Fibroblast of skin of abdomen (primary cell): Measurements from ENCODE around the gene TOR4A.

Source experiments
- DNase-seq: peaks from one replicate; pipeline ENCODE4 v3.0.0-alpha.2; 2013

Gene TOR4A

DNA sequence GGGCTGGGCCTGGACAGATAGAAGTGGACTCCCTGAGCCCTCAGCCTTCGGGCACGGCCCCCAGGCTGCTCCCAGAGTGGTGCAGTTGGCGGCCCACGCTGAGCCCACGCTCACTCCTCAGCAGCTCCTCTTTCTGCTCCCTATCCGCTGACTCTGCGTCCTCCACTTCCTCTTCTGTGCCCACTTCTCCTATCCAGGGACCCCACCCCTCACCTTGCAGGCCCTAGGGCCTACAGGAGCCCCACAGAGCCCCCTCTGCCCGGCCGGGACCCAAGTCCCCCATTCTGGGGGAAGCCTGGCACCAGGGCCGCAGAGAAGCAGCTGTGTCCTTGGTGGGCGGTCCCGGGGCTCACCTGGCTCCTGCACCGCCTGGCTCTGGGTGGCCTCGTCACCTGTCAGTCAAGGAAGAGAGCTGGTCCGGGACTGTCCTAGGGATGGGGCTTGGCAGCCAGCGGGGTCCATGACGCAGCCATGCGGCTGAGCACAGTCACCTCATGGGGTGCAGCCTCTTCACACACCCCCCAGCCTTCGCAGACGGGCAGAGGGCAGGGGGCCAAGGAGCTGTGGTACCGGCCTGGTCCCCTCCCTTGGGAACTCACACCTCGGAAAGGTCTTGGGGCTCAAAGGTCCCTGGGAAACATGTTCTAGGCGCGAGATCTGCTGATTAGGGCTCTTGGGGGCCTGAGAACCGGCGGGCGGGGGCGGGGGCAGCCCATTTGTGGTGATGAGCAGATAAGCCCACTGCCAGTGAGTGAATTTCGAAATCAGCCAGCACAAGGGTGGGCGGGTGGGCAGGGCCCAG, 29.9 kb downstream of the TOR4A start:
- no peak for DNase-seq

DNA sequence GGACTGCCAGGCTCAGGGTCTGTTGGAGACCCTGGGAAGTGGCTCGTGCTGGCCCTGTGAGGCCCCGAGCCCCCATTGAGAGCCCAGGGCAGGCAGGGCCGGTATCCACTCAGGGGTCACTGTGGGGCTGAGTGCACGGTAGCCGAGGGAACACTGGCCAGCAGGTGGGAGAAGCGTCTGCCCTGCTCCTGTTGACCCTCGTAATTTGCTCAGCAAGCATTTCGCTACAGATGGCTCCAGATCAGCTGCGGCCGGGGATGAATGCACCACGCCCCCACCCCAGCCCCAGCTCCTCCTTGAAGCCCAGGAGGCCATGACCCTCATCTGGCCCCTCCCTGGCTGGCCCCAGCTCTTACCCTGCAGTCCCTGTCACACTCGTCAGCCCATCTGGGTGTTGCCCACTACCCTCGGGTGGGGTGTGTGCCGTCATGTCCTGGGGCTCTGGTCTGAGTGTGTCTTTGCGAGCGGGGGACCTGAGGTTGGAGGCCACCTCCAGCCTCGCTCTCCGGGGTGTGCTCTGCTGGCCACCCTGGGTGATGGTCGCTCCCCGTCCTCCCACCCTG, 30.6 kb downstream of the TOR4A start:
- DNase-seq = no peak

DNA sequence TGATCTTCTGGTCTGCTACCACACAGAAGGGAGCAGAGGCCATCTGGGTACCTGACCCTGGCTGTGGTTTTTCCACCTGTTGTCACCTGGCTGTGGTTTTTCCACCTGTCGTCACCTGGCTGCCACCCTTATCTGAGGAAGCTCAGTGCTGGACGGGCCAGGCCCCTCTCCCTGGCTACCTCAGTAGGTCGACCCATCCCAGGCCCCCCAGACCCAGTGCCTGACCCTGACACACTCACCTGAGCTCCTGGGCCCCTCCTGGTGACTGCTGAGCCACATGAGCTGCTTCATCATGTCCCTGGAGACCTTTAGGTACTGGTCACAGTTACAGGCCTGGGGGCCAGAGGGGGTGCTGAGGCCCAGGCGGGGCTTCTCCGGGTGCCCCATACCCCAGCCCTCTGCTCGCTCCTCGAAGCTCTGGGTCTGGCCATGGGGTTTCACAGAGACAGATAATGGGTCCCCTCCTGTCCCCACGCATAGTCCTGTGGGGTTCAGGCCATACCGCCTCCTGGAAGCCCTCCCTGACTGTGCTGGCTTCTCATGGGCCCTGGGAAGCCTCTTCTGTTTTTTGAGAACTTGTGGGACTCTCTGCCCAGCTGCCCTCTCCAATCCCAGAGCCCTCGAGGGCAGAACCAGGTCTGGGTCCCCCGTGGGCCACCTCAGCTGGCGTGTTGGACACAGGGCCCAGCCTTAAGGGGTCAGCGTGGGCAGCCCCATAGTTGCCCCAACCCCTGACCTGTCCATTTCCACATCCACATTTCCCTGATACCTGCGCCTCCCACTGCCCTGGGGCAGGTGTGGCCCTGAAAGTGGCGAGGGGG, 32.1 kb downstream of the TOR4A start:
- DNase-seq = no peak

DNA sequence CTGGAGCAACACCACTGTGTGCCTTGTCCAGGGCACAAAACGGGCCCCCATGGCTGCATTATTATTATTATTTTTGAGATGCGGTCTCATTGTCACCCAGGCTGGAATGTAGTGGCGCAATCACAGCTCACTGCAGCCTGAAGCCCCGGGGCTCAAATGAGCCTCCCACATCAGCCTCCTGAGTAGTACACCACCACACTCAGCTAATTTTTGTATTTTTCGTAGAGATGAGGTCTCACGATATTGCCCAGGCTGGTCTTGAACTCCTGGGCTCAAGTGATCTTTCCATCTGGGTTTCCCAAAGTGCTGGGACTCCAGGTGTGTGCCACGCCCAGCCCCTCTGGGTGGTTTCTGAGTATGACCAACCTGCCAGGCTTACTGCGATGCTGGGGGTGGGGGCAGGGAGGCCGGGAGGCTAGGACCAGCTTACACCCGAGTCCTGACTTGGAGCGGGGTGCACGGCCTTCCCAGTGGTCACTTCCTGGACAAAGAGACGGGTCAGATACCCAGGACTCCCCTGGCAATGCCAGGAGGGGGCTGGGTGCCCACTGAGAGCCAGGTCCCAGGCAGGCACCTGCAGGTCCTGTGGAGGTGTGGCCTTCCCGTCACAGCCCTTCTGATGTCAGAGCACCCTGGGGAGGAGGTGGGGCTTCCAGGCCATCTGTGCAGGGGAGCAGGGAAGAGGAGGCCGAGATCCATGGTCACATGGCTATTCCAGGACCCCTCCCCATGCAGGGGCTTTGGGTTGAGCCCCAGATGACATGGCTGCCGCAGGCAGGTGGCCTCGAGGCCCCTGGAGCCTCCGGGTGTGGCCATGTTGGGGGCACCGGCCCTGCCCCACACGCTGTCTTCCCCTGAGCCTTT, 32.9 kb downstream of the TOR4A start:
- DNase-seq = no peak

DNA sequence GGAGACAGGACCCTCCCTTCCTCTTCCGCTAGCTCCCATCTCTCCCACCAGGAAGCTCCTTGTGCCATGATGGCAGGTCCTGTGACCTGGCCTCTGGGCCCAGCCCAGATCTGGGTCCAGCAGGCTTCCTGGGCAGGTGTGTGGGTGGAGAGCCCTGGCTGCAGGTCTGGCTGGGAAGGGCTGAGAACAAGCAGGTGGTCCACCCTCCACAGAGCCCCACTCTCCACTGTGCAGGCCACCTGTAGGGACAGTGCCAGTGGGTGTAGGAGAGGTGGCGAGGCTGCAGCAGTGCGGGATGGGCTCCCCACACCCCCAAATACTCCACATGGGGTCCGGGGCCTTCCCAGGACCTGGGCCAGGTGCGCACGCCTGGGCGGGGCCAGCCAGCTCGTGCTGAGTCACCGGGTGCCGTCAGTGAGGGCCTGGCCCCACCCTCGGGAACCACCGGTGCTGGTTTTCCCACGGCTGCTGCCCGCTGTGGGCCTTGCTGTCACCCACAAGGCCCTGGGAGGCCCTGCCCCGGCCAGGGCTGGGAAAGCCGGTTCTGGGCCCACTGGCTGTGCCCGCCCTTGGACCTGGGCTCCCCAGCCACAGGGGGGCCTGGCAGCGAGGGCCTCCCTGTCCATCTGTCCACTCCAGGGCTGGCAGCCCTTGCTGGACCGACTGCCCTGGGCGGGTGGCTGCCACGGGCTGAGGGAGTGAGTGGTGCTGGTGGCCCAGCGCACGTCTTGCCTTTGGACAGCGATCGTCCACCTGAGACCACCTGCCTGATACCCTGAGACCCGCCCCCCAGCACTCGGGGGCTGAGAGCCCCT, 33.9 kb downstream of the TOR4A start:
- DNase-seq = no peak

DNA sequence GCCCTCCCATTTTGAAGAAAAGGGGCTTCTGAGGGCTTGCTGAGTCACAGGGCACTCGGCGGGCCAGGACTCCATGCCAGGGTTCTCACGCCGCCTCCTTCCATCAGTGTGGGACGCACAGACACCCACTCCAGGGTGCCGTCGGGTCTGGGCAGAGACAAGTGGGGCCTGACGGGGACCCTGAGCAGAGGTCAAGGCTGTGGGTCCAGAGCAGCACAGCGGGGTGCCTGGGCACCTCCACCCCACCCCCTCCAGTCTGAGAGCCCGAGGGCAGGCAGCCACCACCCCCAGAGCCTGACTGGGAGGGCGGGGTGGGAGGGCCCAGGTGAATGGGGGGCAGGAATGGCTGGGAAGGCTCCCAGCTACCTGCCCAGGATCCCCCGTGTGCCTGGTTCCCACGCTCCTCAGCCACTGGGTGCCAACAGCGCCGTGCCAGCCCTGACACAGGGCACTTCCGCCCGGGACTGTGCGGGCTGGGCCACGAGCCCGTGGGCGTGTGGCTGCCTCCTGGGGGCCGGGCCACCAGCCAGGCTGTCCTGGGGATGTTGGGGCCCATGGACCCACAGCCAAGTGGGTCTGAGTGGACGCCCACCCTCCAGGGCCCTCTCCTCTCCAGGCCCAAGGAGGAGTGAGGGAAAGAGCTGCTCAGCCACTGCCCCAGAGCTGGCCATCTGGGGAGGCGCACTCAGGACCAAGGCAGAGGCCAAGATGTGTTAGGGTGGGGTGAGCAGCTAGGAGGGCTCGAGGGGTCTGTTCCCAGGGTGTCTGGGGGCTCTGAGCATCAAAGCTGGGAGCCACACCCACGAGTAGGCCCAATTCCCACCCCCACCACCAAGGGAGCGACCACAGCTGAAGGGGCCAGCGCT, 34.7 kb downstream of the TOR4A start:
- no peak for DNase-seq

DNA sequence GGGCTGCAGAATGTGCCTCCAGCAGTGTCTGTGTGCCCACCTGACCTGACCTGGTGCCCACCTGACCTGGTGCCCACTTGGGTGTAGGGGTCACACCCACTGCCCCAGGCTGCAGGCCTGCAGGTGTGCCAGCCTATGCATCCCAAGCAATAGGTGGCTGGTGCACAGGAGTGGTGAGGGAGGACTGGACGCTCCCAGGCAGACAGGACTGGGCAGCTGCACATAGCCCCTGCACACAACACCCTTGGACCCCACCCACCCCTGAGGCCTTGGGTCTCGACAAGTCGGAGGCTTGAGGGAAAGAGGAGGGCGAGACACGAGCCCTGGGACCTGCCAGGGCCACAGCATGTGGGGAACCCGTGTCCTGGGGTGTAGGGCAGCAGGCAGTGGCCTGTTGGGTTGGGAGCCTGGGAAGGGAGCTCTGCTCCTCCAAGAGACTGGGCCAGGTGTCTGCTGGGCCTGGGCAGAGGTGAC, 35.4 kb downstream of the TOR4A start:
- no peak for DNase-seq

DNA sequence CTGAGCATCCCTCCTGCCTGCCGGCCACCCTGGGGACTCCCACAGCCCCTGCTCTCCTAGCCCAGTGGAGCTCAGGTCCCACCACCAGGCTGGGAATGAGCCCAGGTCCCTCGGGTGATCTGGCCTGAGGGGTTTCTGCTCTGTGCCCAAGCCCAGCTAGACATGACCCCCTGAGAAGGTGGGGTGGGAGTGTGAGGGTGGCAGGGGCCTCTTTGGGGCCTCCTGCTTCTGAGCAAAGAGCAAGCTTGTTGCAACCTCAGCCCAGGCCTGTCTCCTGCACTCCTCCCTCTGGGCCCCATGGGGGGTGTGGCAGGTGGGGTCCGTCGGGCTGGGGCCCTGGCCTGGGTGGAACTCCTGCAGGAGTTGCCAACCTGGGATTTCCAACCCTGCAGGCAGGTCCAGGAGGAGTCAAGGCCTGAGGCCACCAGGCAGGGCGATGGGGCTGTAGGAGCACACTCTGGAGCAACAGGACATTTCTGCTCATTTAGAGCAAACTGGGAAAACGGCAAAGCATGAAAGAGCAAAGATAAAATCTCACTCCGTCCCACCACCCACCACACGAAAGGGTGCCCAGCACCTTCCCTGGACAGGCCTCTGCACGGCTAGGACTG, 35.9 kb downstream of the TOR4A start:
- DNase-seq = no peak

DNA sequence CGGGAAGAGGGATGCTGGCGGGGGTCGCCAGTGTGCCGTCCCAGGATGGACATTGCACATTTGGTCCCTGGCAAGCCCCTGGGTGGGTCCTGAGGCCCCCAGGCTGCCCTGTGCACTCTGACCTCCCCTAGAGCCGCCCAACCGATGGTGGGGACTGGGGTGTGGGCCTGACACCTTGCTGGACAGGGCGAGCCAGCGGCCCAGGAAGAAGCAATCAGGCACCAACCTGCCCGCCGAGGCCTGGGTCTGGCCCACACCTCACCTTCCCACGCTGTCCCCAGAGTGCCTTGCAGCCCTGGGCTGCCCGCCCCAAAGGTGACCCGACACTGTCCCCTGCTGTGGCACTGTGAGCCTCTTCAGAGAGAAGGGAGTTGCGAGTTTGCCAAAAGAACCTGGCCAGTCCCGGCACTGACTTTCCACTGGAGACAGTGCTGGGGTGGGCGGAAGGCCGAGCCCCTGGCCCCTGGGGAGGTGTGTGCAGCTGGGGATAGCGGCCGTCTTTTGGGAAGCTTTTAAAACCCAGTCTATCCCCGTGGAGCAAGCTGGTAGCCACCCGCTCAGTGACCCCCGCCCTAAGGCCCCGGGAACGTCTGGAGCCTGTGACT, 36.5 kb downstream of the TOR4A start:
- no peak for DNase-seq

DNA sequence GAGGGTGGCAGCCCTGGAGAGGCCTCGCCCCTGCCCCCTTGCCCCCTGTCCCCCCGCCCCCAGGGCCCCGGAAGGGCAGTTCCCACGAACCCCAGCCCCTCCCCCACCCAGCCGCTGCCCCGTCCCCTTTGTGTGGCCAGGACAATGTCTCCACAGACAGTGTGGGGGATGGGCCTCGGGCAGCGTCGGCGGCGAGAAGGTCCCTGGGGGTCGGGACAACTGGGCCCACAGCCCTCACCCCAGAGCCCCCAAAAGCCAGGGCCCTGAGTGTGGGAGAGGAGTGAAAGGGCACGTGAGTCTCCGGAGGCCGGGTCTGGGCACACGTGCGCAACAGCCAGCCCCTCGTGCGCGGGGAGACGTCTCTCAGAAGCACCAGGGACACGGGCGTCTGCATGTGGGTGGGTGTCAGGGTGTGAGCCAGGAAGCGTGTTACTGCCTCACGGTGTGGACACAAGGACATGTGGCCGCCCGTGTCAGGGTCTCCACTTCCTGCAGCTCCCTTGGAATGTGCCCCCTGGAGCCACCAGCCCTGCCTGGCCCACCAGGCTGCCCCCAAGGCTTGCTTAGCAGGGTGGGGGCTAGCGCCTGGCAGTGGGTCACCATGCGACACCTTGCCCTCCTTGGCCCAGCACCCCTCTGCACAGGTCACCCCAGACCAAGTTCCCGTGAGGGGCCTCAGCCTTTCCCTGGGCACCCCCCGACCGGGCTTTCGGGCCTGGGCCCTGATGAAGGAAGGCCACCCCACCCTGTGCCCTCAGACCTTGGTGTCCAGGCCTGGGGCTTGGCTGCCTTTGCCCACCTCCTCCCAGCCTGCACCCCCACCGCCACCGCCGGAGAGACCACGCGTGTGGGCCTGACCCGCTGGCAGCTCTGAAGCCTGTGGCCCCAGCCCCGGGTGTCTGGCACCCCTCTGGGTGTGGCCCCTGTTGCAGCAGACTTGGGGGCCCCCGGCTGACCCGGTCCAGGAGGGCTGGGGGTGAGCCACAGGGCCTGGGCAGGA, 37.3 kb downstream of the TOR4A start:
- DNase-seq = no peak

DNA sequence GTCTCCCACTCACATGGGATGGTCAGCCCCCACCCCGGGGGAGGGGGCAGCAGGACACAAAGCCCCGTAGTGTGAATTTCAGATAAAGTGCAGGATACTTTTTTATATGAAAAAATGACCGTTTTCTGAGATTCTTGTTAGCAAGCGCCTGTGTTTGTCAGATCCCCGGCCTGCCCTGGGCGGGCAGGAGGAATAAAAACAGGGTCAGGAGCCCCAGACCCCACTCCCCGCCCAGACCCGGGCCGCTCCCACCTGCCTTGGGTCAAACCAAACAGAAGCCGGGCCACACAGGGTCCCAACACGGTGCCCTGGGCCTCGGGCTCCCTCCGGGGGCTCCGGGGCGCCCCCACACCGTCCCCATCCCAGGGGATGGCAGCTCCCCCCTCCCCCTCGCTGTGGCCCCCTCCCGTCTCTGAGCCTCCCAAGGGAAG, 38.1 kb downstream of the TOR4A start:
- DNase-seq = no peak

DNA sequence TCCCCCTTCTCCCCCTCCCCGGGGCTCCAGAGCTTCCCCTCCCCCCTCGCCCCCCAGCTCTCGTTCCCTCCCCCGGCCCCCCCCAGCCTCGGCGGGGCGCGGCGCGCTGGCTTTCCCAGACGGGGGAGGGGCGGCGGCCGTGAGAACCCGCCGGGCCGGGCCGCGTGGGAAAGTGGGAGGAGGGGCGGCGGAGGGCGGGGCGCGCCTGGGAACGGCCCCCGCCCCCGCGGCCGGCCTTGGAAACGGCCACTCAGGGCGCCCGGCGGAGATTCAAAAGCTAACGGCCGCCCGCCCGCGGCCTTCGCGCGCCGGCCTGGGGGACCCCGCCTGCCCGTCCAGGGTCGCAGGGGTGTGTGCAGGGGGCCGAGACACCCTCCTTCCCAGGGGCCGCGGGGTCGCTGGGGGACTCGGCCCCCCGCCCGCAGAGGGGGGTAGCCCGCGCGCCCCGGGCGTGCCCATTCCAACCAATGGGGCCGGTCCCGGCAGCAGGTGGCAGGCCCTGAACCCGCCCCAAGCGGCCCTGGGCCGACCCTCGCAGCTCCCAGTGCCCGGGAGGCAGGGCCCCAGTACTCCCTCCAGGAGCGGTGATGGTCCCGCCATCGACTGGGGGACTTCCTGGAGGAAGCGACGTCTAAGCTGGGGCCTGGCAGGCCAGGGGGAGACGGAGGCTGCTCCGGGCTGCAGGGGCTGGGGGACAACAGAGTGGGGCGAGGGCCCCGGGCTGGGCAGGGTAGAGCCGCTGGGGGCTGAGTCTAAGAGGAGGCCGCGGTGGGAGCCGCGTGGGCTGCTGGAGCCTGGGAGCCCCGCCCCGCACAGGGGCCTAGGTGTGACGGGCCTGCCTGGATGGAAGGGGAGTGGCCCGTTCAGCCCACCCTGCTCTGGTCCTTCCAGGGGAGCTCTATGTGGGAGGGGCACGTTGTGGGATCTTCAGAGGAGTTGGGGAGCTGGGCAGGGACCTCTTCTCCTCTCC, 38.8 kb downstream of the TOR4A start:
- DNase-seq = no peak

DNA sequence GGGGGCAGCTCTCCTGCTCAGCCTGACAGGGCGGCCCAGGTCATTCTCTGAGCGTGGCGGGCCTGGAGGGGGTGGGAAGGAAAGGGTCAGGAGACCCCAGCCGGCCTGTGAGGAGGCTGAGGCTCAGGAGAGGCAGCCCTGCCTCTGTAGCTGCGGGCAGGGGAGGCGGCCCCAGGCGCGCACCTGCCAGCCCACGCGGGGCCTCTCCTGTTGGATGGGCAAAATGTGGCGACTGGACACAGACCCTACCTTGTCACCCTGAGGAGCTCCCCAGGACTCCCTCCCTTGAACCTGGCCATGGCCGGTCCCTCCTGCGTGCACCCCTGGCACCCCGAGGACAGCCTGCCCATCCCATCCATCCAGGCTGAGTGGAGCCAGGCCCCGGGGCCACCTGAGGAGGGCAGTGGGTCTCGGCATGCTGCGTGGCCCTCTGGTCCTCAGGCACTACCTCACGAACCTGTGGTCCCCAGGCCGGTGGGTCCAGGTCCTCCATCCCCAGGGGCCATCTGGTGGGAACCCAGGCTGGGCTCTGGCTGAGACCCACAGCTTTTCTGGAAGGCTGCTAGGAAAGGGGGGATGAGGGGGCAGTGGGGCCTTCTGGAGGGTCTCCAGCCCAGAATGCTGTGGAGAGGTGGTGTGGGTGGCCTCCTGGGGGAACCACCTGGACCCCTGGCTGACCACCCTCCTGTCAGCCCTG, 39.6 kb downstream of the TOR4A start:
- DNase-seq = no peak

DNA sequence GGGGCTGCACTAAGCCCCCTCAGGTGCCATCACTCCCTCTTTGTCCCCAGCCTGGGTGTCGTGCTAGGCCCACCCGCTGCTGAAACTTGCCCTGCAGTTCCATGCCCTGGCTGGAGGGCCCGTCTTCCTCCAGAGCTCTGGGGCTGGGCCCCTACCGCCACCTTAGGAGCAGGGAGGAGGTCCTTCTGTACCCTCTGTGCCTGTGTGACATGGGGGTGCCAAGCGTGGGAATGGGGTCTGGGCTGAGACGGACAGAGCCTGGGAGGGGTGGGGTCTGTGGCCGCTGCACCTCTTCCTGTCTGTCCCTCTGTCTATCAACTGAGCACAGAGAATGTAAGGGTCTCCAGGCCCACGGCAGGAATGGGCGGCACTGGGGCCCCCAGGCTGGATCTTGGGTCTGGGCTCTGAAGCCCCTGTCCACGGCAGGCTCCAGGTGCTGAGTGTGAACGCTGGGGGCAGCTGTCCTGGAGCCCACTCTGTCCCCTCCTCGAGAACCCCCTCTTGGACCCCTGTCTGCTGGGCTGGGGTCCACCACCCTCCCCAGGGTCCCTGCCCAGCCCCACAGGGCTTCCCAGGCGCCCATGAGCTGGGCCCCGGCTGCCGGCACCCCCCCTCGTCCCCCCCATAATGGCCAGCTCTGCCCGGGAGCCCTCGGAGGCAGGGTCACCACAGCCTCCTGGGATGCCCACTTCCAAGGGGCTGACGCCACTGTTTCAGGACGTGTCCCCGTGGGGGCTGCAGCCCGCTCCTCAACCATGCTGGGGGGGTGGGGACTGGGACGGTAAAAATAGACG, 40.4 kb downstream of the TOR4A start:
- no peak for DNase-seq

DNA sequence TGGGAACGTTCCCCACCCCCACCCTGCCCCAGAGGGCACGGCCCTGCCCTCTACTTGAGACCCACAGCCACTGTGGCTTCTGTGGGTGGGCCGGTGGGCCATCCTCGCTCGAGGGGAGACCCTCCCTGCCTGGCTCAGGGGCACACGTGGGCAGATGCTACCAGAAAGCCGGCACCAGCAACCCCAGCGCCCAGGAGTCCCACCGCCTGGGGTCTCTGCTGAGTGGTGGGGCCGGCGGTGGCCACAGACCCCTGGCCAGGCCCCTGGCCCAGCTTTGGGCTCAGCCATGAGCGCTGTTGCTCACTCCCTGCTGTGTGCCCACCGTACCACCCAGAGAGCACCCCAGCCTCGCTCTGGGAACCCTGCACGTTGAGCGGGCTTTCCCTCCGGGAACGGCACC, 41.1 kb downstream of the TOR4A start:
- no peak for DNase-seq
